Keratinocyte (primary cell): ENCODE measurements around the gene NOTUM.
"Not testable (repeated sequence)": the region's sequence is repeated elsewhere in the genome, so short reads cannot be mapped to it uniquely, and the experiment has no call there.

ENCODE experiments used
- CTCF ChIP-seq, 3 experiments: IDR thresholded peaks in 1 of 3; conservative IDR thresholded peaks in 1 of 3; optimal IDR thresholded peaks in 1 of 3; 2 replicates in 2 of 3; 3 replicates in 1 of 3; pipeline versions ENCODE3 to v1.5.1; 2011; ENCODE audit warnings: low read length in 3 of 3, mild to moderate bottlenecking in 3 of 3, moderate library complexity in 2 of 3, control low read depth in 1 of 3, inconsistent platforms in 1 of 3; ENCODE audit not compliant: insufficient read depth in 2 of 3; ENCODE audit errors: extremely low read depth in 1 of 3
- EZH2 ChIP-seq: IDR thresholded peaks from one replicate; pipeline ENCODE4 v1.6.1; 2012; ENCODE audit warnings: inconsistent platforms, mild to moderate bottlenecking, low read length, moderate library complexity

DNA sequence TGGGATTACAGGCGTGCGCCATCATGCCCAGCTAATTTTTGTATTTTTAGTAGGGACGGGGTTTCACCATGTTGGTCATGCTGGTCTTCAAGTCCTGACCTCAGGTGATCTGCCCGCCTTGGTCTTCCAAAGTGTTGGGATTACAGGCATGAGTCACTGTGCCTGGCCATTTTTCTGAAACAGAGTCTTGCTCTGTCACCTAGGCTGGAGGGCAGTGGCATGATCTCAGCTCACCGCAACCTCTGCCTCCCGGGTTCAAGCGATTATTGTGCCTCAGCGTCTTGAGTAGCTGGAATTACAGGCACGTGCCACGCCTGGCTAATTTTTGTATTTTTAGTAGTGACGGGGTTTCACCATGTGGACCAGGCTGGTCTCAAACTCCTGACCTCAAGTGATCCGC, 20.5 kb upstream of the NOTUM start:
- not testable (repeated sequence) for TF ChIP-seq CTCF (optimal IDR thresholded peaks at IDR 0.05 in 1 of 3, IDR thresholded peaks at IDR 0.05 in 1 of 3, conservative IDR thresholded peaks at IDR 0.05 in 1 of 3; ENCODE audit: extremely low read depth in 1 of 3, insufficient read depth in 2 of 3, low read length in 3 of 3); EZH2
